Ishikawa (cell line): ENCODE results near the gene ZSWIM6.

ENCODE experiments used
- CEBPB ChIP-seq: IDR thresholded peaks from 2 replicates; pipeline ENCODE4 v1.6.1; 2012
- EGR1 ChIP-seq: IDR thresholded peaks from 2 replicates; pipeline ENCODE4 v1.6.1; 2012
- EP300 ChIP-seq: IDR thresholded peaks from 2 replicates; pipeline ENCODE4 v1.6.1; 2012; ENCODE audit warnings: borderline replicate concordance
- FOXM1 ChIP-seq: IDR thresholded peaks from 2 replicates; pipeline ENCODE4 v1.6.1; 2012; ENCODE audit warnings: low read depth, borderline replicate concordance
- MAX ChIP-seq: IDR thresholded peaks from 2 replicates; pipeline ENCODE4 v1.6.1; 2012
- NFIC ChIP-seq: IDR thresholded peaks from 2 replicates; pipeline ENCODE4 v1.6.1; 2012
- RAD21 ChIP-seq: IDR thresholded peaks from 2 replicates; pipeline ENCODE4 v1.6.1; 2012; ENCODE audit warnings: low read depth
- REST ChIP-seq: IDR thresholded peaks from 2 replicates; pipeline ENCODE4 v1.6.1; 2012; ENCODE audit warnings: low read depth, mild to moderate bottlenecking
- TAF1 ChIP-seq: IDR thresholded peaks from 2 replicates; pipeline ENCODE4 v1.6.1; 2012; ENCODE audit warnings: low read depth, mild to moderate bottlenecking
- TCF12 ChIP-seq: IDR thresholded peaks from 2 replicates; pipeline ENCODE4 v1.6.1; 2012; ENCODE audit warnings: low read depth
- TEAD4 ChIP-seq: IDR thresholded peaks from 2 replicates; pipeline ENCODE4 v1.6.1; 2012
- YY1 ChIP-seq: IDR thresholded peaks from 2 replicates; pipeline ENCODE4 v1.6.1; 2012; ENCODE audit warnings: low read depth
- ZBTB7A ChIP-seq: IDR thresholded peaks from 2 replicates; pipeline ENCODE4 v1.6.1; 2012; ENCODE audit warnings: low read depth
- TF ChIP-seq, protein P1 (sequence below): IDR thresholded peaks from 2 replicates; pipeline ENCODE4 v1.6.1; 2012

The ZSWIM6 gene

DNA sequence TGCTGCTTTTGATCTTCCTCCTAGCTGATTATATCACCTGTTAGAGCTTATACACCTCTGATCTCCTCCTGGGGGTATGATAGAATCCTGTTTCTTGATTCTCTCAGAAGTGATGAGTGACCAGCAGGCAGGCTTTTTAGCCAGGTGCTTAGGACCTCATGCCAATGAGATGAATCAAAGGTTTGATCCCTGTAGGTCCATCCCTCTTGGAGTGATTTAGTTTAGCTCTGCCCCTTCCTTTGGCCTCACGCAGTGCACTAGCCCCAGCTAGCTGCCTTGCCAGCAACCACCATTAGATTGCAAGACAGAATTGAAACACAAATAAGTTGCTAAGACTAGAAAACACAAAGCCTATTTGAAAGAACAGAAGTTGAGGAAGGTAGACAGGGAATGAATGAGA lies 84.4 kb downstream of the ZSWIM6 start:
- no peak for TF ChIP-seq MAX
- no peak for TF ChIP-seq FOXM1
- TF ChIP-seq TEAD4 = no peak
- no peak for TF ChIP-seq TCF12
- TF ChIP-seq, protein P1, sequence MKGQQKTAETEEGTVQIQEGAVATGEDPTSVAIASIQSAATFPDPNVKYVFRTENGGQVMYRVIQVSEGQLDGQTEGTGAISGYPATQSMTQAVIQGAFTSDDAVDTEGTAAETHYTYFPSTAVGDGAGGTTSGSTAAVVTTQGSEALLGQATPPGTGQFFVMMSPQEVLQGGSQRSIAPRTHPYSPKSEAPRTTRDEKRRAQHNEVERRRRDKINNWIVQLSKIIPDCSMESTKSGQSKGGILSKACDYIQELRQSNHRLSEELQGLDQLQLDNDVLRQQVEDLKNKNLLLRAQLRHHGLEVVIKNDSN = no peak
- no peak for TF ChIP-seq ZBTB7A
- TF ChIP-seq EP300 = no peak
- TF ChIP-seq CEBPB = no peak
- no peak for TF ChIP-seq EGR1
- TF ChIP-seq NFIC = no peak

DNA sequence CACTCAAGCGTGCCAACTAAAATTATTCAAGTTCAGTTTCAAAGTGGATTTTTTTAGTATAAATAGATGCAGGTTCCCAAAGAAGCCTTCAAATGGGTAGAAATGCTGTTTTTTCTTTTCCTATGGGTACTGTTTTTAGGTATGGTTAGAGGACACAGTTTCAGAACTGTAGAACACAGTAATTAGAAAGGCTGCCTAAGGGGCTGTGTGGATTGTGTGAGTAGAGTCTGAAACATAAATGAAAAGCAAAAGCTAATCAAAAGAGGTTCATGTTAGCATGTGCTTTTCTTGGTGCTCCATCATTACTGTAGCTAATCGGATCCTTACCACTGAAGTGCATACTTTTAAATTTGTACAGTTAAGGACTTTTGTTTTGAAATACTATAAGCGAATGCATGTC lies 85.3 kb downstream of the ZSWIM6 start:
- TF ChIP-seq NFIC (no peak), TAF1 (no peak), EP300 (no peak), TCF12 (no peak), EGR1 (no peak), TEAD4 (no peak), CEBPB (no peak), YY1 (no peak), FOXM1 (no peak)
- TF ChIP-seq, protein P1 = no peak

DNA sequence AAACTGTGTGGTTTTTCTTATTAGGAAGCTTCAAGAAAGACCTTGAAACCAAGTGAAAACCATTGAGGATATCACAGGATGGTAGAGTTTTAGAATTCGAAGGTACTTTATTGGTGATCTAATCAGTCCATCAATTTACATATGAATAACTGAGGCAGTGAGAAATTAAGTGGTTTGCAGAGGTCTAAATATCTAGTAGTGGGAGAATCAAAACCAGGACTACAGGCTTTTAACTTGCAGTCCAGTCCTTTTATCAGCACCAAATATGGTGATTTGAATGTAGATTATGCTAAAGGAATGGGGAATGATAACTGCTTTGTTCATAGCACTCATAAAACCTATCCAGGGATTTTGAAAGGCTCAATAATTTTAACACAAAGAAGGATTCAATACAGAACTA lies 85.8 kb downstream of the ZSWIM6 start:
- TF ChIP-seq ZBTB7A (no peak), CEBPB (no peak), FOXM1 (no peak), TCF12 (no peak), TEAD4 (no peak)
- TF ChIP-seq, protein P1 = no peak

DNA sequence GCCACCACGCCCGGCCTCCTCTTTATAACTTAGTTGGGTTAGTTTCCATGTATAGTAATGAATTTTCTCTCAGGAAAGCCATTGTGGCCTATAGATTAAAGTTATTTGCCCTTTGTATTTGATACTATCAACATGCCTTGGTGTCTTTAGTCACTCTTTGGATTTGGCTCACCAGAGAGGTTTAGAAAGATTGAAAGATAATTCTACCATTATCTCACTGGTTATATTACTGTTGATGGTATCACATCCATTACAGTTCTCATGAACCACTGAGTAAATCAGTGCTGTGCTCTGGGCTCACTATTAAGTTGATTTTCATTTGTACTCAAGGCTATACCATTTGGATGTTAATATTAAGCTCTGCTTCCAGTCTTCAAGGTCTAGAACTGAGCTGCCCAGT lies 87.0 kb downstream of the ZSWIM6 start:
- no peak for TF ChIP-seq YY1
- TF ChIP-seq TAF1 = no peak
- no peak for TF ChIP-seq RAD21
- TF ChIP-seq, protein P1 = no peak

GRCh38 chr5:61420016-61420415 lies 88.0 kb downstream of the ZSWIM6 start:
- no peak for TF ChIP-seq YY1
- no peak for TF ChIP-seq TCF12

DNA sequence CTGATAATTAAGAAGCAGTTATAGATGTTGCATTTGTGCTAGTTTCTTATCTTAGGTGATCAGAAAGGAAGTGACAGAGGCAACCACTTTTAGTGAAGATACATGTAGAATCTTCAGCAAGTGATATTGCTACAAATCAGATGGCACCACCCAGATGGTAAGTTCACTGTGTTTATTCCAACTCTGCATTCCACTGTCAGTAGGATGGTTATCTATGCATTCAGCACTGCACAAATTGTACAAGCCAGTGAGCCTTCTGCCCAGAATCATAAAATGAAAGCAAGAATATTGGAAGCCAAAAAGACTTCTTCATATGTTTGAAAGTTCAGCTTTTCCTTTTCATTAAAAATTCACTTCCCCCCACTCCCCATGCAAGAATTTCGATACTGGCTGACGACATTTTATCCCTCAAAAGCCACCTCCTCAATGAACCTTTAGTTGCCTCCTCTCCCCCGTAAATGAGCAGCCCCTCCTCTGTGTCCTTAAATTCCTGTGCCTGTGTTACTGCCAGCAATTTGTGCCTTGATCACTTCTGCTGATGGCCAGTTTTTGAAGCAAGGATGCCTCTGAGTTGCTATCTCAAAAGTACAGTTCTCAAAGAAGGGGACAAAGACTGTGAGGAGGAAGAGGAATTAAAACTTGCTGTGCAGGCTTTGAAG lies 91.6 kb downstream of the ZSWIM6 start:
- no peak for TF ChIP-seq ZBTB7A
- no peak for TF ChIP-seq EGR1
- TF ChIP-seq CEBPB = no peak
- no peak for TF ChIP-seq EP300
- no peak for TF ChIP-seq TEAD4
- no peak for TF ChIP-seq YY1
- TF ChIP-seq MAX = no peak

DNA sequence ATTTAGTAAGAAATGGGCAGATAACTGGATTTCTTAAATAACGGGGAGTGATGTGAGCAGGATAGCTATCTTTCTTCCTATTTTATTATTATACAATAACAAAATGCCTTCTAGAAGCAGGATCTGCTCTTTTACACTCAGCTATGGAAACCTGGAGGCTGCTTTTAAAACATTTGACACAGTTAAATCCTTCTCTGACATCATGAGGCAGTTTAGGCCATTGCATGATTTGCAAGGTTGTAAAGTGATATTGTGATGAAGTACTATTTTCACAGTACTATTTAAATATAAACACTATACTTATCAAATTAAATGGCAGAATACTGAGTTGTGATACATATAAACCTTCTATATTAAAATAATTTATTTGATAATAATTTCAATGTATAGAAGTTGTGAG lies 93.9 kb downstream of the ZSWIM6 start:
- TF ChIP-seq TCF12 = no peak
- TF ChIP-seq YY1 = no peak
- no peak for TF ChIP-seq TEAD4
- TF ChIP-seq TAF1 = no peak
- TF ChIP-seq, protein P1 = no peak
- TF ChIP-seq REST = no peak
